Loucy (cell line): Measurements from ENCODE around the gene SCN4A.

ENCODE experiments used
- EZH2phosphoT487 ChIP-seq: fragments of 200-600 bp; IDR thresholded peaks from 2 replicates; pipeline ENCODE4 v1.6.1; 2018; ENCODE audit warnings: antibody characterized with exemption, mild to moderate bottlenecking, moderate library complexity, borderline replicate concordance
- TF ChIP-seq, protein P1 (sequence below): fragments of 200-600 bp; sonication (generic); conservative IDR thresholded peaks from 2 replicates; pipeline ENCODE4 v1.5.1; 2014; ENCODE audit warnings: mild to moderate bottlenecking, antibody characterized with exemption, low read length

DNA sequence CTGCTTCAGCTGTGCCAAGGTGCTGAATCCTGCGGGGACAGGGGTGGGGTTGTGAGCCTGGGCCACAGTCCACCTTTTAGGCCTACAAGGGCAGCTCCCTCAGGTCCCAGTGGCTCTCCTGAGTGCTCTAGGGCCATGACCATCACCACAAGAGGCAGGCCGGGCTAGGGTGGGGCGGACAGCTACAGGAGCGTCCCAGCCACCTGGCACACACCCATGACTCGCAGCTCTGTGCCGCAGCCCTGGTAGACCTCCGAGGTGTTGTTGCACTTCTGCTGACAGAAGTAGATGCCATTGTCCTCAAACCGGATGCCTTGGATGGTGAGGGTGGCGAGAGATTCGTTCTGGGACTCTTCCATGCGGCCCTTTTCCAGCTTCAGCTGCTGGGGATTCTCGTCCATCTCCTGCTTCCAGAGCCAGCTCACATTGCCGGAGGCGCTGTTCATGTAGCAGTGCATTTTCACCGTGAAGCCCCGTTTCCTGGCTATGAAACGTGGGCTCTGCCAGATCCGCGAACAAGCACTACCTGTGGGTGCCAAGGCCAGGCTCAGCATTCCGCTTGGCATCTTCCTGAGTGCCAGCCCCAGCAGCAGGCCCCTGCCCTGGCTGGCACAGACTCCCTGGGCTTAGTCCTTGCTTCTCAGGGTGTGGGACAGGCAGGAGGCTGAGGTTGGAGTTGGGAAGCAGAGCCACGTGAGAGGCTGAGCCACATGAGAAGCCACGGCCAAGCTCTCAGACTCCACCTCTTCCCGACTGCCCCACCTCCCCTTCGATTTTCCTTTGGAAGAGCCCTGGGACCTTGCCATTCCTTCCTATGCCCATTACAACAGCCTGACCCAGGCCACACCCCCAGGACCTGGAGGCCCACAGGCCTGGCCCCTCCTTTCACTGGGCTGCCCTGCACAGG lies 42.6 kb downstream of the SCN4A start:
- TF ChIP-seq, protein P1, sequence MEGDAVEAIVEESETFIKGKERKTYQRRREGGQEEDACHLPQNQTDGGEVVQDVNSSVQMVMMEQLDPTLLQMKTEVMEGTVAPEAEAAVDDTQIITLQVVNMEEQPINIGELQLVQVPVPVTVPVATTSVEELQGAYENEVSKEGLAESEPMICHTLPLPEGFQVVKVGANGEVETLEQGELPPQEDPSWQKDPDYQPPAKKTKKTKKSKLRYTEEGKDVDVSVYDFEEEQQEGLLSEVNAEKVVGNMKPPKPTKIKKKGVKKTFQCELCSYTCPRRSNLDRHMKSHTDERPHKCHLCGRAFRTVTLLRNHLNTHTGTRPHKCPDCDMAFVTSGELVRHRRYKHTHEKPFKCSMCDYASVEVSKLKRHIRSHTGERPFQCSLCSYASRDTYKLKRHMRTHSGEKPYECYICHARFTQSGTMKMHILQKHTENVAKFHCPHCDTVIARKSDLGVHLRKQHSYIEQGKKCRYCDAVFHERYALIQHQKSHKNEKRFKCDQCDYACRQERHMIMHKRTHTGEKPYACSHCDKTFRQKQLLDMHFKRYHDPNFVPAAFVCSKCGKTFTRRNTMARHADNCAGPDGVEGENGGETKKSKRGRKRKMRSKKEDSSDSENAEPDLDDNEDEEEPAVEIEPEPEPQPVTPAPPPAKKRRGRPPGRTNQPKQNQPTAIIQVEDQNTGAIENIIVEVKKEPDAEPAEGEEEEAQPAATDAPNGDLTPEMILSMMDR: no peak
- TF ChIP-seq EZH2phosphoT487: no peak
